Measurements from ENCODE around the gene OR1N2.
"Not testable (repeated sequence)": the region's sequence is repeated elsewhere in the genome, so short reads cannot be mapped to it uniquely, and the experiment has no call there.

The OR1N2 gene

GRCh38 chr9:122552812-122553211 is at the start of gene OR1N2:
OR1N2 (plus strand) TSS chr9:122553112; CDS start chr9:122553212, 100 bp downstream.
- peak; percentile 30 for DNase-seq (ENCODE audit: low spot score)

- DNase-seq (ENCODE audit: low spot score), result no peak
These were observed 45.9 kb upstream of the OR1N2 start for GRCh38 chr9:122506964-122507363.

DNA sequence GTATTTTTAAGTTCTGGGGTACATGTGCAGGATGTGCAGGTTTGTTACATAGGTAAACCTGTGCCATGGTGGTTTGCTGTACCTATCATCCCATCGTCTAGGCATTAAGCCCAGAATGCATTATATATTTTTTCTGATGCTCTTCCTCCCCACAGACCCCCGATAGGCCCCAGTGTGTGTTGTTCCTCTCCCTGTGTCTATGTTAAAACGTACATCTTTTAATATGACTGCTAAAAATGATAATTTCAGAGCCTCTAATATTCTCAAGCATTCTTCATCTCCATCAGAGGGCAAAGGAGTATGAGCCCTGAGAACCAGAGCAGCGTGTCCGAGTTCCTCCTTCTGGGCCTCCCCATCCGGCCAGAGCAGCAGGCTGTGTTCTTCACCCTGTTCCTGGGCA is 42.4 kb upstream of the OR1N2 start, which contains the start of gene OR1J2:
Gene OR1J2 (plus strand): TSS at position 301 of the 400 bp plus-strand sequence. CDS start 0 bp downstream, at position 301.
- DNase-seq (ENCODE audit: low spot score), result no peak

DNA sequence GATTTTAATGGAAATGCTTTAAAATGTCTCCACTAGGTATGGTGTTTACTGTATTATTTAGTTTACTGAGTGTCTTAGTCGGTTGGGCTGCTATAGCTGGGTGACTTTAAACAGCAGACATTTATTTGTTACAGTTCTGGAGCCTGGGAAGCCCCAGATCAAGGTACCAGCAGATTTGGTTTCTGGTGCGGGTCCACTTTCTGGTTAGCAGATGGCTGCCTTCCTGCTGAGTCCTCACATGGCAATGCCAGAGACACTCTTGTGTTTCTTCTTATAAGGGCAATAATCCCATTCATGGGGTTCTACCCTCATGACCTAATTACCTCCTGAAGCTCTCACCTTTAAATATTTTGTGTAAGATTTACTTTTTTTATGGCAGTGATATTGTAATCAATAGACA is 34.7 kb upstream of the OR1N2 start:
- no peak for DNase-seq (ENCODE audit: low spot score)

DNA sequence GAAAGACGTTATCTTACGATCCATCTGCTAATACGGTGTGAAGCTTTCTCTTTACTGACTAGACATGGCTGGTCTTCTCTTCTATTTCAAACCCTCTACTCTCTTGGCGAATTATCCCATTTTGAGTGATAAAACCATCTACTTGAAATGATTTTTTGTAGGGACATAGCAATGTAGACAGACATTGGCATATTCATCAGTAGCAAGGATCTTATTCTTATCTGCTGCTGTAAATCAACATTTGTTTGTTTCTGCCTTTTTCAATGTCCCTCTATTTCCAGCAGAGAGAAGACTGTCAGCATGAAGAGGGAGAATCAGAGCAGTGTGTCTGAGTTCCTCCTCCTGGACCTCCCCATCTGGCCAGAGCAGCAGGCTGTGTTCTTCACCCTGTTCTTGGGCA is 34.1 kb upstream of the OR1N2 start, which contains the start of gene OR1J4:
Gene OR1J4 (plus strand): TSS at position 301 of the 400 bp plus-strand sequence. CDS start 0 bp downstream, at position 301.
- no peak for DNase-seq (ENCODE audit: low spot score)

DNA sequence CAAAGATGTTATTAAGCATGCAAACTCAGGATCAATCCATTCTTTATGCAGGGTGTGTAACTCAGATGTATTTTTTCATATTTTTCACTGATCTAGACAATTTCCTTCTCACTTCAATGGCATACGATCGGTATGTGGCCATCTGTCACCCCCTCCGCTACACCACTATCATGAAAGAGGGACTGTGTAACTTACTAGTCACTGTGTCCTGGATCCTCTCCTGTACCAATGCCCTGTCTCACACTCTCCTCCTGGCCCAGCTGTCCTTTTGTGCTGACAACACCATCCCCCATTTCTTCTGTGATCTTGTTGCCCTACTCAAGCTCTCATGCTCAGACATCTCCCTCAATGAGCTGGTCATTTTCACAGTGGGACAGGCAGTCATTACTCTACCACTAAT is 33.5 kb upstream of the OR1N2 start:
- DNase-seq (ENCODE audit: low spot score), result no peak

GRCh38 chr9:122526602-122527001 is 26.3 kb upstream of the OR1N2 start:
- DNase-seq (ENCODE audit: low spot score), result no peak

DNA sequence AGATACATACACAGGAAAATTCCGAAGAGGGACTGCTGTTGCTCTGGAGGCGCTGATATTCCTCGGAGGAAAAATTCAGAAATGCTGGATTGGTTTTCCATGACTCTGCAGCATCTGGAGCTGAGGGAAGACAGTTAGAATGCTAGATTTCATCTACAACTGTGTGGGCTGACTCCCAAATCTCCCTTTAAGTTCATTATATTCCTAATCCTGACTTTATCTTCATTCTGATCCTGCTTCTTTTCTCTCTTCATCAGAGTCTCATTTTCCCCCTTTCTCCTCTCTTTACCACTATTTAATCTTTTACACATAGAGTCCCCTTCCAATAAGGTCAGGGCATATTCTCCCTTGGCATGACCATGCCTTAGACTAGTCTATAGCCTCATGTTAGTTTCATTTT is 25.7 kb upstream of the OR1N2 start, which contains the start of gene OR1N1:
Gene OR1N1 (minus strand): TSS at position 101 of the 400 bp plus-strand sequence. CDS start 0 bp downstream, at position 101.
- DNase-seq (ENCODE audit: low spot score), result no peak

GRCh38 chr9:122531157-122531556 is 21.8 kb upstream of the OR1N2 start:
- not testable (repeated sequence) for DNase-seq (ENCODE audit: low spot score)

DNA sequence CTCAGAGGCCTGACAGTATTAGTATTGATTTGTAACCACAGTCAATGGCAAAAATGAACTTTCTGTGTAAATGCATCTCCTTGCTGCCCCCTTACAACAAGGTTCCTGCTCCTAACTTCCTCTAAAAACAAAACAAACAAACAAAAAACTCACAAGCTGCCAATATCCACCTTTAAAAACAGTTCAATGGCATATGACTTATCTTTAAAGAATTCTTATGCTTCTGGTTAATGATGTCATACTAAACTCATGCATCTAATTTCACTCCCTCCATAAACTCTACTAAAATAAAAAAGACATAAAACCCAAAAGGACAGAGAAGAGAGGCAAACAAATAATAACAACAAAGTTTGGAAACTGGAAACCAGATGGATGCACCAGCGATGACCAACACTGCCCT is 16.8 kb upstream of the OR1N2 start:
- no peak for DNase-seq (ENCODE audit: low spot score)

DNA sequence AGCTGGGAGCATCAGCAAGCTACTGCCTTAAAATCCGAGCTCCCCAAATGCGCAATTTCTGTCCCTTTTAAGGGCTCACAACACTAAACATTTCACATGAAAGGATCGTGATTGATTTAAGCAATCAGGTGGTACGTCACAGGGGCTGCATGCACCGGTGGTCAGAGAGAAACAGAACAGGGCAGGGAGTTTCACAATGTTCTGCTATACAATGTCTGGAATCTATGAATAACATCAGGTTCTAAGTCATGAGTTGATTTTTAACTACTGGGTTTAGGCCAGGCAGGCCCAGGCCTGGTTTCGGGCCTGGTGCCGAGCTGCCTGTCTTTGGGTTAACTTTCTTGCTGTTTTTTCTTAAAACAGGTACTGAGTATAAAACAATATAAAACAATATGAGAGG is 15.8 kb upstream of the OR1N2 start:
- DNase-seq (ENCODE audit: low spot score), result not testable (repeated sequence)

DNA sequence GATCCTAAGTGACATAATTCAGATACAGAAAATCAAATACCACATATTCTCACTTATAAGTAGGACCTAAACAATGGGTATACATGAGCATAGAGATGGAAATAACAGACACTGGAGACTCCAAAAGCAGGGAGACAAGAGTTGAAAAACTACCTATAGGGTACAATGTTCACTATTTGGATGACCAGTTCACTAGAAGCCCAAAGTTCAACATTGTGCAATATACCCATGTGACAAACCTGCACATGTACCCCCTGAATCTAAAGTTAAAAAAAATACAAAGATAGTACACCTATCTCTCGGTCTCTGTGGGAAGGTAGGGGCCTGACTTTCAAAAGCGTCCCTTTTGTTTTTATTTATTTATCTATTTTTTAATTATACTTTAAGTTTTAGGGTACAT is 14.2 kb upstream of the OR1N2 start:
- DNase-seq (ENCODE audit: low spot score), result no peak

DNA sequence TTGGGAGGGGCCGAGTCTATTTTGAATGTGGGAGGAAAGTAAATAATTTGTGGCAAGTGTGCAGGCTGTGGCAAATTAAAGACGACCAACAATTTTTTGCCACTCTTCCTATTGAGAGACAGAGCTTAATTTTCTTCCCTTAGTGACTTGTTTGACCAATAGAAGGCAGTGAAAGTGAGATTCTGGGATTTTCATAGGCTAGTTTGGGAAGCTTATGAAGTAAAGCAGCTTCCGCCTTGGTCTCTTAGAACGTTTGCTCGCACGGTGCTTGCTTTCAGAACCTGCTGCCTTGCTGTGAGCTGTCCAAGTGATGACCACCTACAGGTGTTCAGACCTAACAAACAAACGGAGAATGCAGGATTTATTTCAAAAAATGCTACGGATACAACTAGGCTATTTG is 6.7 kb upstream of the OR1N2 start:
- DNase-seq (ENCODE audit: low spot score), result no peak

GRCh38 chr9:122551371-122551770 is 1.5 kb upstream of the OR1N2 start:
- no peak for DNase-seq (ENCODE audit: low spot score)

DNA sequence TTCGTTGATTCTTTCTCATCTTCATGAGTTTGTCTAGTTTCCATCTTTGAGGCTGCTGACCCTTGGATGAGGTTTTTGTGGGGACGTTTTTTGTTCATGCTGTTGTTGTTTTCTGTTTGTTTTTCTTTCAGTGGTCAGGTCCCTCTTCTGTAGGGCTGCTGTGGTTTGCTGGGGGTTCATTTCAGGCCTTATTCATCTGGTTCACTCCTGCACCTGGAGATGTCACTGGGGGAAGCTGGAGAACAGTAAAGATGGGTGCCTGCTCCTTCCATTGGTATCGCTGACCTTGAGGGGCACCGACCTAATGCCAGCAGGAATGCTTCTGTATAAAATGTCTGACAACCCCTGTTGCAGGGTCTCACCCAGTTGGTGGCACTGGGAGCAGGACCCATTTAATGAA is 8.5 kb downstream of the OR1N2 start:
- no peak for DNase-seq (ENCODE audit: low spot score)

- DNase-seq (ENCODE audit: low spot score), result no peak
These were observed 9.3 kb downstream of the OR1N2 start for GRCh38 chr9:122562134-122562760.

- DNase-seq (ENCODE audit: low spot score), result no peak
These were observed 15.0 kb downstream of the OR1N2 start for GRCh38 chr9:122567901-122568300.

GRCh38 chr9:122572456-122572855 is 19.5 kb downstream of the OR1N2 start:
- DNase-seq (ENCODE audit: low spot score), result no peak

- DNase-seq (ENCODE audit: low spot score), result no peak
These were observed 27.0 kb downstream of the OR1N2 start for GRCh38 chr9:122579874-122580273.

DNA sequence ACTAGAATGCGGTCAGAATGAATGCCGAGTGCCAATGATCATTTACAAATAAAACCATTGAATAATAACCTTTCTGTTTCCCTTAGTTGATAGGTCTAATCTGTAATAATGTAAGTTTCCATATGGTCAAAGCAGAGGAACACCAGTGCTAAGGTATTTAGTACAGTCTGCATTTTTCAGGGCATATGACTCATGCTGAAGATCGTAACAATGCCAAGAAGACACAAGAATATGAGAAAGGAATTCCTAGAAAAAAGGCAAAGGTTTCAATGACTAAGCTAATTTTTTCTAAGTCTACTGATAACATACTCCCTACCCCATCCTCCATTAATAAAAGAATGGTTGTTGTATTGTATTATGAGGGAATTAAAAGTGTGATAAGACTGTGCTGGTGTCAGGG is 27.4 kb downstream of the OR1N2 start:
- peak; percentile 1 for DNase-seq (ENCODE audit: low spot score)

DNA sequence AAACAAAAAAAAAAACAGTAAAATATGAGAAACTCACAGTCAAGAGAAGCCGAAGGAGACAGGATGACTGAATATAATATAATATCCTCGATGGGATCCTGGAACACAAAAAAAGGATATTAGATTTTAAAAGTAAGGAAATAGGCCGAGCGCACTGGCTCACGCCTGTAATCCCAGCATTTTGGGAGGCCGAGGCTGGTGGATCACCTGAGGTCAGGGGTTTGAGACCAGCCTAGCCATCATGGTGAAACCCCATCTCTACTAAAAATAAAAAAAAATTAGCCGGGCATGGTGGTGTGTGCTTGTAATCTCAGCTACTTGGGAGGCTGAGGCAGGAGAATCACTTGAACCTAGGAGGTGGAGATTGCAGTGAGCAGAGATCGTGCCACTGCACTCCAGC is 30.4 kb downstream of the OR1N2 start, which contains the start of gene OR1L8:
Gene OR1L8 (minus strand): TSS at position 101 of the 400 bp plus-strand sequence. CDS start 14,907 bp downstream, outside the sequence.
- DNase-seq (ENCODE audit: low spot score), result not testable (repeated sequence)

Measured in pons (tissue), 1 donor.